Keratinocyte (primary cell): ENCODE data around the gene LTB. TPM values are rescaled to one million over a fixed set of nuclear protein-coding genes. Genes with fewer than 3 reads are reported as not detected.

Experiments used
- DNase-seq: peaks from one replicate; pipeline ENCODE4 v3.0.0-alpha.2; 2011; ENCODE audit warnings: low read depth, missing footprints, low spot score
- FAIRE-seq: peaks from 2 replicates; lab custom pipeline; 2011; peaks lifted over from hg19 to GRCh38; lab: Jason Lieb, UNC
- H2AFZ ChIP-seq: 2 replicates; pipeline ENCODE4 v1.6.0; 2012; ENCODE audit warnings: low read length, control low read depth, inconsistent platforms; ENCODE audit not compliant: control insufficient read depth
- H3K27ac ChIP-seq: 2 replicates; pipeline ENCODE4 v1.5.1; 2011; ENCODE audit warnings: low read length; ENCODE audit not compliant: control insufficient read depth, insufficient read depth
- H3K27me3 ChIP-seq: 3 replicates; pipeline ENCODE4 v1.6.0; 2011; ENCODE audit warnings: low read length; ENCODE audit not compliant: control insufficient read depth, insufficient read depth; ENCODE audit errors: extremely low read depth
- H3K36me3 ChIP-seq, 2 experiments: 2 replicates in 1 of 2; 3 replicates in 1 of 2; pipeline ENCODE4 v1.5.1; 2011; ENCODE audit warnings: low read length in 2 of 2, mild to moderate bottlenecking in 1 of 2; ENCODE audit not compliant: control insufficient read depth in 2 of 2, insufficient read depth in 2 of 2; ENCODE audit errors: extremely low read depth in 1 of 2
- H3K4me1 ChIP-seq: 3 replicates; pipeline ENCODE4 v1.5.1; 2011; ENCODE audit warnings: low read length; ENCODE audit not compliant: control insufficient read depth, insufficient read depth; ENCODE audit errors: extremely low read depth
- H3K4me2 ChIP-seq: 3 replicates; pipeline ENCODE4 v1.6.0; 2011; ENCODE audit warnings: low read depth, low read length; ENCODE audit not compliant: control insufficient read depth, insufficient read depth; ENCODE audit errors: extremely low read depth
- H3K4me3 ChIP-seq, 3 experiments: fragments of 200-600 bp in 1 of 3; sonication (generic) in 1 of 3; 2 replicates in 2 of 3; 3 replicates in 1 of 3; pipeline ENCODE4 v1.5.1; 2011 to 2016; ENCODE audit warnings: low read length in 3 of 3, mild to moderate bottlenecking in 3 of 3, control low read depth in 2 of 3, inconsistent platforms in 1 of 3, low read depth in 1 of 3, mixed read lengths in 1 of 3, mixed run types in 1 of 3, moderate library complexity in 1 of 3; ENCODE audit not compliant: control insufficient read depth in 2 of 3, insufficient read depth in 2 of 3; ENCODE audit errors: extremely low read depth in 1 of 3
- H3K79me2 ChIP-seq: 2 replicates; pipeline ENCODE4 v1.6.0; 2012; ENCODE audit warnings: low read length; ENCODE audit not compliant: control insufficient read depth, insufficient read depth
- H3K9ac ChIP-seq: 3 replicates; pipeline ENCODE4 v1.6.0; 2011; ENCODE audit warnings: low read length; ENCODE audit not compliant: control insufficient read depth, insufficient read depth; ENCODE audit errors: extremely low read depth
- H3K9me1 ChIP-seq: 3 replicates; pipeline ENCODE4 v1.6.0; 2011; ENCODE audit warnings: low read length; ENCODE audit not compliant: control insufficient read depth, insufficient read depth; ENCODE audit errors: extremely low read depth
- H3K9me3 ChIP-seq: 2 replicates; pipeline ENCODE4 v1.5.1; 2012; ENCODE audit warnings: low read depth, low read length; ENCODE audit not compliant: control insufficient read depth
- H4K20me1 ChIP-seq: 3 replicates; pipeline ENCODE4 v1.6.0; 2011; ENCODE audit warnings: low read length; ENCODE audit not compliant: control insufficient read depth, insufficient read depth; ENCODE audit errors: extremely low read depth
- EZH2 ChIP-seq: IDR thresholded peaks from one replicate; pipeline ENCODE4 v1.6.1; 2012; ENCODE audit warnings: inconsistent platforms, mild to moderate bottlenecking, low read length, moderate library complexity
- dilution Hi-C: fragments of 300-500 bp; cut with MboI; formaldehyde crosslinking; loops from one replicate; pipeline ENCODE4 v1.7.0; 2020; ENCODE audit warnings: low sequenced_read_pairs; ENCODE audit not compliant: extremely low pct_ligation_motif_present
- polyA plus RNA-seq, 5 experiments: library from polyadenylated mRNA; depleted of rRNA in 3 of 5; stranded (reverse) in 3 of 5; stranded (forward) in 1 of 5; unstranded in 1 of 5; fragments of >200 nt; gene quantifications; 1 replicate in 1 of 5; 2 replicates in 3 of 5; 3 replicates in 1 of 5; pipeline versions ENCODE4 v1.2.1 to v1.2.3, GENCODE V29; 2011 to 2012; ENCODE audit warnings: missing spikeins in 2 of 5, low read depth in 1 of 5, low replicate concordance in 1 of 5
- small RNA-seq, 3 experiments: library from RNA; depleted of rRNA; stranded (forward); fragments of <200 nt; gene quantifications; one replicate each; pipeline ENCODE3, GENCODE V24; 2012; ENCODE audit warnings: low read depth in 3 of 3, low replicate concordance in 1 of 3; ENCODE audit not compliant: insufficient read length in 3 of 3
- TF ChIP-seq, protein P1 (sequence below), 3 experiments: IDR thresholded peaks in 1 of 3; conservative IDR thresholded peaks in 1 of 3; optimal IDR thresholded peaks in 1 of 3; 2 replicates in 2 of 3; 3 replicates in 1 of 3; pipeline versions ENCODE3 to v1.5.1; 2011; ENCODE audit warnings: low read length in 3 of 3, mild to moderate bottlenecking in 3 of 3, moderate library complexity in 2 of 3, control low read depth in 1 of 3, inconsistent platforms in 1 of 3; ENCODE audit not compliant: insufficient read depth in 2 of 3; ENCODE audit errors: extremely low read depth in 1 of 3

LTB gene
- polyA plus RNA-seq, 1 donor (not counting 4 experiments of a cell fraction or from before 2014, with no cell fraction given) = not detected

DNA sequence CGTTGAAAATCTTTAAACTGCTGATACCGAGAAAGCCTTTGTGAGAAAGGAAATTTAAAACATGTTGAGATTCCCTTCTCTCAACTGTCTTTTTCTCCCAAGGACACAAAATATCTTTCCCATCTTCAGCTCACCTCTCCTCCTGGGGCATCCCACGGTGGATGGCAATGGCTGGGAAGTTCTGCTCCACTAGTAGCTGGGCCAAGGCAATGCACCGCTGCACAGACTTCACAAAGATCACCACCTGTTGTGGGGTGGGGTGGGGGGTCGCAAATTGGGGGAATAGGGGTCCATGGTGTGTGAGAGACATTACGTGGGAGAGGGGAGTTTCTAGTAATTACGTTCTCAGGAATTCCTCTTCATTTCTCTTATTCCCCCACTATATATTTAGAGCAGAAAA, 51.1 kb downstream of the LTB start:
- Histone ChIP-seq H3K4me3 (no peak overlapping the region), H3K27ac (no peak overlapping the region), H3K4me1 (peaks cover 1% of the 10 kb centered on the region), H4K20me1 (peaks cover 21% of the 10 kb centered on the region), H3K79me2 (peaks cover 25% of the 10 kb centered on the region), H3K4me2 (no peak overlapping the region), H2AFZ (no peak overlapping the region), H3K9ac (no peak overlapping the region), H3K27me3 (no peaks in the 10 kb centered on the region), H3K36me3 (peaks cover 46 to 48% of the 10 kb centered on the region in 2 experiments), H3K9me3 (no peaks in the 10 kb centered on the region), H3K9me1 (no peaks in the 10 kb centered on the region)
- no peak for TF ChIP-seq EZH2
- TF ChIP-seq, protein P1, sequence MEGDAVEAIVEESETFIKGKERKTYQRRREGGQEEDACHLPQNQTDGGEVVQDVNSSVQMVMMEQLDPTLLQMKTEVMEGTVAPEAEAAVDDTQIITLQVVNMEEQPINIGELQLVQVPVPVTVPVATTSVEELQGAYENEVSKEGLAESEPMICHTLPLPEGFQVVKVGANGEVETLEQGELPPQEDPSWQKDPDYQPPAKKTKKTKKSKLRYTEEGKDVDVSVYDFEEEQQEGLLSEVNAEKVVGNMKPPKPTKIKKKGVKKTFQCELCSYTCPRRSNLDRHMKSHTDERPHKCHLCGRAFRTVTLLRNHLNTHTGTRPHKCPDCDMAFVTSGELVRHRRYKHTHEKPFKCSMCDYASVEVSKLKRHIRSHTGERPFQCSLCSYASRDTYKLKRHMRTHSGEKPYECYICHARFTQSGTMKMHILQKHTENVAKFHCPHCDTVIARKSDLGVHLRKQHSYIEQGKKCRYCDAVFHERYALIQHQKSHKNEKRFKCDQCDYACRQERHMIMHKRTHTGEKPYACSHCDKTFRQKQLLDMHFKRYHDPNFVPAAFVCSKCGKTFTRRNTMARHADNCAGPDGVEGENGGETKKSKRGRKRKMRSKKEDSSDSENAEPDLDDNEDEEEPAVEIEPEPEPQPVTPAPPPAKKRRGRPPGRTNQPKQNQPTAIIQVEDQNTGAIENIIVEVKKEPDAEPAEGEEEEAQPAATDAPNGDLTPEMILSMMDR (optimal IDR thresholded peaks at IDR 0.05 in 1 of 3, IDR thresholded peaks at IDR 0.05 in 1 of 3, conservative IDR thresholded peaks at IDR 0.05 in 1 of 3; ENCODE audit: extremely low read depth in 1 of 3, insufficient read depth in 2 of 3, low read length in 3 of 3) = no peak
- FAIRE-seq (no peak), DNase-seq (no peak)
- dilution Hi-C loops = no loop called here

DNA sequence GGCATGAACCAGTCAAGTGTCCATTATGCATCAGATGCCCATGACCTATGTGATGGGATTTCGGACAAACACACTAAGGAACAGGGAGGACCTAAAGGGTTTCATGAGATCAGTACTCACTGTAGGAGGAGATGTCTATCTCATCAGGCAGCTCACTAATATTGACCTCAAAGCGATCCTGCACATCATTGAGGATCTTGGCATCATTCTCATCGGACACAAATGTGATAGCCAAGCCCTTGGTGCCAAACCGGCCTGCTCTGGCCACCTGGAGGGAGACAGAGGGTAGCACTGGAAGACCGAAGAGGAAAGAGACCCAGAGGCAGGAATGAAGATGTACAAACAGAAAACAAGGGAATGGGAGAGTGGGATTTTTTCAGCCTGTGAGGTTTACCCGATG, 51.6 kb downstream of the LTB start:
- Histone ChIP-seq H3K4me1 (peaks cover 6% of the 10 kb centered on the region), H3K79me2 (peaks cover 20% of the 10 kb centered on the region), H3K27me3 (no peaks in the 10 kb centered on the region), H3K27ac (no peak overlapping the region), H3K36me3 (peaks cover 41 to 44% of the 10 kb centered on the region in 2 experiments), H3K4me3 (no peak overlapping the region), H3K9ac (no peak overlapping the region), H2AFZ (no peak overlapping the region), H3K4me2 (no peak overlapping the region), H3K9me1 (no peaks in the 10 kb centered on the region), H3K9me3 (no peaks in the 10 kb centered on the region), H4K20me1 (peaks cover 21% of the 10 kb centered on the region)
- DNase-seq = no peak
- FAIRE-seq = no peak
- dilution Hi-C loops = no loop called here
- TF ChIP-seq EZH2 = no peak
- TF ChIP-seq, protein P1 (optimal IDR thresholded peaks at IDR 0.05 in 1 of 3, IDR thresholded peaks at IDR 0.05 in 1 of 3, conservative IDR thresholded peaks at IDR 0.05 in 1 of 3; ENCODE audit: extremely low read depth in 1 of 3, insufficient read depth in 2 of 3, low read length in 3 of 3) = no peak

Small RNAs within 50 kb of the gene (small RNA-seq; reads per million reads assigned to genes)
- 1.3 to 14.6 (median 10.0) reads per million in 3 experiments for gene SNORA38
- 10.0 to 599 (median 576) reads per million in 3 experiments for gene SNORD117
- gene SNORD84 = 0 reads per million in 3 experiments
- 0 reads per million in 3 experiments for gene UQCRHP1

Other genes starting within 250 kb of the LTB start
- 265 to 656 TPM (median 312 TPM) in 3 replicates for gene HLA-B, start 225.2 kb downstream of the LTB start, polyA plus RNA-seq
- gene MICA, start 178.8 kb downstream of the LTB start, polyA plus RNA-seq = 59.9 to 81.8 TPM (median 67.7 TPM) in 3 replicates
- 6.0 to 18.1 TPM (median 8.6 TPM) in 3 replicates for gene MICB, start 84.3 kb downstream of the LTB start, polyA plus RNA-seq
- not detected in 3 replicates for gene MCCD1, start 53.5 kb downstream of the LTB start, polyA plus RNA-seq
- 270 to 540 TPM (median 314 TPM) in 3 replicates for gene DDX39B, start 40.4 kb downstream of the LTB start, polyA plus RNA-seq
- gene ATP6V1G2, start 35.8 kb downstream of the LTB start, polyA plus RNA-seq = 0.46 to 1.3 TPM (median 0.94 TPM) in 3 replicates
- gene NFKBIL1, start 34.8 kb downstream of the LTB start, polyA plus RNA-seq = 4.8 to 8.9 TPM (median 7.2 TPM) in 3 replicates
- gene LTA, start 10.1 kb downstream of the LTB start, polyA plus RNA-seq = 0.04 TPM in 1 of 3 replicates, not detected in the others
- gene TNF, start 6.9 kb downstream of the LTB start, polyA plus RNA-seq = 0.54 to 2.3 TPM (median 0.88 TPM) in 3 replicates
- 0.18 TPM in 1 of 3 replicates, not detected in the others for gene LST1, start 3.9 kb upstream of the LTB start, polyA plus RNA-seq
- gene NCR3, start 10.6 kb upstream of the LTB start, polyA plus RNA-seq = not detected in 3 replicates
- gene AIF1, start 32.8 kb upstream of the LTB start, polyA plus RNA-seq = not detected in 3 replicates
- gene PRRC2A, start 38.3 kb upstream of the LTB start, polyA plus RNA-seq = 20.5 to 58.0 TPM (median 22.7 TPM) in 3 replicates
- 49.9 to 120 TPM (median 60.6 TPM) in 3 replicates for gene BAG6, start 70.2 kb upstream of the LTB start, polyA plus RNA-seq
- gene APOM, start 73.5 kb upstream of the LTB start, polyA plus RNA-seq = 1.4 to 2.6 TPM (median 2.3 TPM) in 3 replicates
- 7.9 to 10.0 TPM (median 8.3 TPM) in 3 replicates for gene C6orf47, start 78.4 kb upstream of the LTB start, polyA plus RNA-seq
- 7.9 to 11.4 TPM (median 10.0 TPM) in 3 replicates for gene GPANK1, start 82.6 kb upstream of the LTB start, polyA plus RNA-seq
- 41.9 to 108 TPM (median 43.7 TPM) in 3 replicates for gene CSNK2B, start 83.7 kb upstream of the LTB start, polyA plus RNA-seq
- gene LY6G5B, start 87.6 kb upstream of the LTB start, polyA plus RNA-seq = 3.6 to 5.2 TPM (median 4.1 TPM) in 3 replicates
- gene LY6G5C, start 98.6 kb upstream of the LTB start, polyA plus RNA-seq = 0.58 to 0.95 TPM (median 0.61 TPM) in 3 replicates
- 20.9 to 28.2 TPM (median 21.8 TPM) in 3 replicates for gene ABHD16A, start 120.9 kb upstream of the LTB start, polyA plus RNA-seq
- not detected in 3 replicates for gene LY6G6F, start 124.4 kb upstream of the LTB start, polyA plus RNA-seq
- 0.22 to 0.33 TPM in 2 of 3 replicates, not detected in the other for gene LY6G6D, start 132.9 kb upstream of the LTB start, polyA plus RNA-seq
- gene LY6G6C, start 139.3 kb upstream of the LTB start, polyA plus RNA-seq = 2.3 to 3.1 TPM (median 2.4 TPM) in 3 replicates
- 0.06 to 0.21 TPM (median 0.10 TPM) in 3 replicates for gene MPIG6B, start 140.9 kb upstream of the LTB start, polyA plus RNA-seq
- 3.0 to 6.7 TPM (median 3.1 TPM) in 3 replicates for gene DDAH2, start 146.9 kb upstream of the LTB start, polyA plus RNA-seq
- 759 to 873 TPM (median 832 TPM) in 3 replicates for gene CLIC1, start 154.1 kb upstream of the LTB start, polyA plus RNA-seq
- gene MSH5, start 157.6 kb upstream of the LTB start, polyA plus RNA-seq = 9.4 to 14.8 TPM (median 11.4 TPM) in 3 replicates
- 1.1 to 2.1 TPM (median 1.7 TPM) in 3 replicates for gene SAPCD1, start 180.2 kb upstream of the LTB start, polyA plus RNA-seq
- 0.32 to 0.47 TPM (median 0.33 TPM) in 3 replicates for gene VWA7, start 194.9 kb upstream of the LTB start, polyA plus RNA-seq
- 17.2 to 57.2 TPM (median 26.3 TPM) in 3 replicates for gene VARS1, start 213.3 kb upstream of the LTB start, polyA plus RNA-seq
- 34.4 to 84.1 TPM (median 46.5 TPM) in 3 replicates for gene LSM2, start 224.5 kb upstream of the LTB start, polyA plus RNA-seq
- gene HSPA1L, start 232.9 kb upstream of the LTB start, polyA plus RNA-seq = 0.31 to 0.60 TPM (median 0.54 TPM) in 3 replicates
- gene HSPA1A, start 233.1 kb upstream of the LTB start, polyA plus RNA-seq = 95.5 to 142 TPM (median 110 TPM) in 3 replicates
- gene HSPA1B, start 245.3 kb upstream of the LTB start, polyA plus RNA-seq = 33.5 to 65.8 TPM (median 48.1 TPM) in 3 replicates